ENCODE data around the gene KCNJ3.

DNA sequence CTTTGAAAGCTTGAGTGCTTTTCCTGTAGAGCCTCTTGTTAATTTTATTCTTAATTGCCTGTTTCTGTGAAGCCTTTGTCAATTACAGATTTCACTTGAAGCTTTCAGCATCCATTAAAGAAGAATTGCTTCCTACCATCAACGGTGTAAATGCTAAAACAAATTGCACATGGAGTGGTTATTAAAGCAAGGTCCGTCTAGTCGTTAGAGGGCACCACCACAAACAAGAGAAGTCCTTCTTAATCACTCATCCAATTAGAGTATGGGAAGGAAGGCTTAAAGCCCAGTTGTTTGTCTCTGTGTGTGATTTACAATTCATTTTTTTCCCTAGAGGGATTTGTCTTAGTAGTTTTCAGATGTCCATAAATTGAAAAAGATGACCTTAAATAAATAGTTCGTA is 1.6 kb downstream of the KCNJ3 start:
- TF ChIP-seq CTCF (IDR thresholded peaks at IDR 0.05), result no peak; the same call in 1 of the 2 replicates
- no peak for TF ChIP-seq POLR2AphosphoS5 (IDR thresholded peaks at IDR 0.05; ENCODE audit: low read depth, low read length)
